Neural progenitor cell (in vitro differentiated cells): ENCODE measurements around the gene SSX2IP.

Source experiments
- CTCF ChIP-seq: fragments of 200-600 bp; sonication (generic); IDR thresholded peaks from 2 replicates; pipeline ENCODE4 v1.5.1; 2017; ENCODE audit warnings: antibody characterized with exemption, mild to moderate bottlenecking
- EZH2 ChIP-seq: fragments of 200-600 bp; sonication (generic); IDR thresholded peaks from 2 replicates; pipeline ENCODE4 v1.6.1; 2017; ENCODE audit warnings: antibody characterized with exemption, mild to moderate bottlenecking, moderate library complexity
- EZH2phosphoT487 ChIP-seq: fragments of 200-600 bp; sonication (generic); IDR thresholded peaks from 2 replicates; pipeline ENCODE4 v1.6.1; 2017; ENCODE audit warnings: antibody characterized with exemption

- peak; percentile 47 for TF ChIP-seq CTCF
- no peak for TF ChIP-seq EZH2
- TF ChIP-seq EZH2phosphoT487, result no peak
These were observed 506 bp downstream of the SSX2IP start for GRCh38 chr1:84689514-84690396.
